Measurements from ENCODE around the gene STK33. TPM values are rescaled to one million over a fixed set of nuclear protein-coding genes. Genes with fewer than 3 reads are reported as not detected.

Gene STK33
- total and polyA plus RNA-seq, 4 experiments from 2014 or later, result not detected

- Mint-ChIP-seq H3K9me3 (peaks cover 0 to 2% (median 0%) of the 10 kb centered on the region in 8 donors), H3K27me3 (no peaks in the 10 kb centered on the region), H3K4me1 (peaks cover 0 to 7% (median 3%) of the 10 kb centered on the region in 4 donors), H3K27ac (no peak overlapping the region), H3K4me3 (no peak overlapping the region), H3K36me3 (peaks cover 34 to 47% of the 10 kb centered on the region in 2 donors)
- Histone ChIP-seq H3K27me3 (ENCODE audit: insufficient read depth, low read length) (no peaks in the 10 kb centered on the region), H3K4me1 (ENCODE audit: insufficient read depth, low read length) (no peaks in the 10 kb centered on the region), H3K4me3 (ENCODE audit: low read length in 2 of 2) (no peak overlapping the region), H3K9me3 (ENCODE audit: control insufficient read depth in 1 of 2, low read length in 2 of 2) (no peaks in the 10 kb centered on the region), H3K27ac (ENCODE audit: low read depth, low read length) (no peak overlapping the region), H3K36me3 (ENCODE audit: insufficient read depth, low read length) (peaks cover 9% of the 10 kb centered on the region)
- DNase-seq, result no peak
- POLR2A ChIA-PET (ENCODE audit: partially characterized antibody), result no interaction called here
- intact Hi-C loops (cut with micrococcal nuclease), result no loop called here
- CTCF ChIA-PET (ENCODE audit: partially characterized antibody), result no interaction called here
Observed at GRCh38 chr11:8614497-8614896, 20.5 kb upstream of the STK33 start.

GRCh38 chr11:8613036-8613435 is 19.0 kb upstream of the STK33 start:
- H3K4me3 ChIP-seq (ENCODE audit: low read length in 2 of 2), result no peak overlapping the region
- no peaks in the 10 kb centered on the region for H3K27me3 ChIP-seq (ENCODE audit: insufficient read depth, low read length)
- no peaks in the 10 kb centered on the region for H3K27me3 Mint-ChIP-seq
- peaks cover 24 to 37% of the 10 kb centered on the region in 2 donors for H3K36me3 Mint-ChIP-seq
- CTCF ChIA-PET (ENCODE audit: partially characterized antibody), result no interaction called here
- intact Hi-C loops (cut with micrococcal nuclease), result no loop called here
- peaks cover 0 to 2% (median 0%) of the 10 kb centered on the region in 8 donors for H3K9me3 Mint-ChIP-seq
- POLR2A ChIA-PET (ENCODE audit: partially characterized antibody), result no interaction called here
- H3K36me3 ChIP-seq (ENCODE audit: insufficient read depth, low read length), result peaks cover 9% of the 10 kb centered on the region
- no peak overlapping the region for H3K27ac ChIP-seq (ENCODE audit: low read depth, low read length)
- no peaks in the 10 kb centered on the region for H3K4me1 ChIP-seq (ENCODE audit: insufficient read depth, low read length)
- no peaks in the 10 kb centered on the region for H3K9me3 ChIP-seq (ENCODE audit: control insufficient read depth in 1 of 2, low read length in 2 of 2)
- no peak overlapping the region for H3K4me3 Mint-ChIP-seq
- H3K27ac Mint-ChIP-seq, result peak overlapping the region in 3 of 7 donors; percentile 26 to 48 (median 38)
- peaks cover 0 to 7% (median 3%) of the 10 kb centered on the region in 4 donors for H3K4me1 Mint-ChIP-seq
- no peak for DNase-seq

- ChIA-PET POLR2A (ENCODE audit: partially characterized antibody) (no interaction called here), CTCF (ENCODE audit: partially characterized antibody) (interaction anchor here (0.8 kb wide), 1 partner anchor 14 kb away, joined by 3 read pairs; no protein-coding TSS in a partner anchor)
- no peak for DNase-seq
- Histone ChIP-seq H3K9me3 (ENCODE audit: control insufficient read depth in 1 of 2, low read length in 2 of 2) (no peaks in the 10 kb centered on the region), H3K4me1 (ENCODE audit: insufficient read depth, low read length) (no peaks in the 10 kb centered on the region), H3K36me3 (ENCODE audit: insufficient read depth, low read length) (peaks cover 9% of the 10 kb centered on the region), H3K4me3 (ENCODE audit: low read length in 2 of 2) (no peak overlapping the region), H3K27me3 (ENCODE audit: insufficient read depth, low read length) (no peaks in the 10 kb centered on the region), H3K27ac (ENCODE audit: low read depth, low read length) (no peak overlapping the region)
- no peak overlapping the region for H3K4me3 Mint-ChIP-seq
- H3K27ac Mint-ChIP-seq, result peak overlapping the region in 1 of 7 donors; percentile 38
- H3K9me3 Mint-ChIP-seq, result peaks cover 0 to 2% (median 0%) of the 10 kb centered on the region in 8 donors
- peaks cover 19 to 32% of the 10 kb centered on the region in 2 donors for H3K36me3 Mint-ChIP-seq
- H3K27me3 Mint-ChIP-seq, result no peaks in the 10 kb centered on the region
- H3K4me1 Mint-ChIP-seq, result peaks cover 0 to 7% (median 3%) of the 10 kb centered on the region in 4 donors
- intact Hi-C loops (cut with micrococcal nuclease), result no loop called here
Observed at GRCh38 chr11:8612522-8612921, 18.5 kb upstream of the STK33 start.

GRCh38 chr11:8610532-8611116 is 16.6 kb upstream of the STK33 start:
- peaks cover 0 to 7% (median 3%) of the 10 kb centered on the region in 4 donors for H3K4me1 Mint-ChIP-seq
- H3K4me1 ChIP-seq (ENCODE audit: insufficient read depth, low read length), result no peaks in the 10 kb centered on the region
- POLR2A ChIA-PET (ENCODE audit: partially characterized antibody), result interaction anchor here (0.7 kb wide), 1 partner anchor 70 kb away, joined by 3 read pairs; no protein-coding TSS in a partner anchor
- H3K4me3 Mint-ChIP-seq, result no peak overlapping the region
- H3K4me3 ChIP-seq (ENCODE audit: low read length in 2 of 2), result no peak overlapping the region
- CTCF ChIA-PET (ENCODE audit: partially characterized antibody), result interaction anchor here (1.0 kb wide), 1 partner anchor 44 kb away, joined by 3 read pairs; no protein-coding TSS in a partner anchor
- peaks cover 0 to 2% (median 0%) of the 10 kb centered on the region in 8 donors for H3K9me3 Mint-ChIP-seq
- no peaks in the 10 kb centered on the region for H3K27me3 ChIP-seq (ENCODE audit: insufficient read depth, low read length)
- H3K27me3 Mint-ChIP-seq, result peaks cover 0 to 2% of the 10 kb centered on the region in 2 donors
- intact Hi-C loops (cut with micrococcal nuclease), result no loop called here
- H3K9me3 ChIP-seq (ENCODE audit: control insufficient read depth in 1 of 2, low read length in 2 of 2), result no peaks in the 10 kb centered on the region
- H3K27ac ChIP-seq (ENCODE audit: low read depth, low read length), result no peak overlapping the region
- peak; percentile 4 to 60 (median 24) for DNase-seq
- peaks cover 10 to 22% of the 10 kb centered on the region in 2 donors for H3K36me3 Mint-ChIP-seq
- H3K36me3 ChIP-seq (ENCODE audit: insufficient read depth, low read length), result no peaks in the 10 kb centered on the region
- peak overlapping the region in 3 of 7 donors; percentile 67 to 77 (median 72) for H3K27ac Mint-ChIP-seq

- CTCF ChIA-PET (ENCODE audit: partially characterized antibody), result no interaction called here
- peaks cover 9 to 13% of the 10 kb centered on the region in 2 donors for H3K27me3 Mint-ChIP-seq
Observed at GRCh38 chr11:8608652-8609051, 14.6 kb upstream of the STK33 start.

GRCh38 chr11:8605971-8606563 is 12.0 kb upstream of the STK33 start:
- ChIA-PET CTCF (ENCODE audit: partially characterized antibody) (no interaction called here), POLR2A (ENCODE audit: partially characterized antibody) (no interaction called here)
- Mint-ChIP-seq H3K4me3 (no peak overlapping the region), H3K27ac (no peak overlapping the region), H3K36me3 (peaks cover 3 to 5% of the 10 kb centered on the region in 2 donors), H3K9me3 (no peaks in the 10 kb centered on the region), H3K27me3 (peaks cover 15 to 17% of the 10 kb centered on the region in 2 donors), H3K4me1 (peaks cover 0 to 7% (median 2%) of the 10 kb centered on the region in 4 donors)
- Histone ChIP-seq H3K36me3 (ENCODE audit: insufficient read depth, low read length) (no peaks in the 10 kb centered on the region), H3K4me3 (ENCODE audit: low read length in 2 of 2) (no peak overlapping the region), H3K27me3 (ENCODE audit: insufficient read depth, low read length) (no peaks in the 10 kb centered on the region), H3K9me3 (ENCODE audit: control insufficient read depth in 1 of 2, low read length in 2 of 2) (no peaks in the 10 kb centered on the region), H3K27ac (ENCODE audit: low read depth, low read length) (no peak overlapping the region), H3K4me1 (ENCODE audit: insufficient read depth, low read length) (no peaks in the 10 kb centered on the region)
- intact Hi-C loops (cut with micrococcal nuclease), result no loop called here
- no peak for DNase-seq

More at GRCh38 chr11:8608652-8609051, 14.6 kb upstream of the STK33 start:
- Mint-ChIP-seq H3K9me3 (peaks cover 0 to 1% (median 0%) of the 10 kb centered on the region in 8 donors), H3K27ac (no peak overlapping the region), H3K4me1 (peaks cover 0 to 7% (median 3%) of the 10 kb centered on the region in 4 donors), H3K4me3 (no peak overlapping the region), H3K36me3 (peaks cover 6 to 12% of the 10 kb centered on the region in 2 donors)
- H3K36me3 ChIP-seq (ENCODE audit: insufficient read depth, low read length), result no peaks in the 10 kb centered on the region
- H3K27me3 ChIP-seq (ENCODE audit: insufficient read depth, low read length), result no peaks in the 10 kb centered on the region
- H3K9me3 ChIP-seq (ENCODE audit: control insufficient read depth in 1 of 2, low read length in 2 of 2), result no peaks in the 10 kb centered on the region
- DNase-seq, result no peak
- intact Hi-C loops (cut with micrococcal nuclease), result no loop called here
- no peak overlapping the region for H3K4me3 ChIP-seq (ENCODE audit: low read length in 2 of 2)
- no peaks in the 10 kb centered on the region for H3K4me1 ChIP-seq (ENCODE audit: insufficient read depth, low read length)
- no peak overlapping the region for H3K27ac ChIP-seq (ENCODE audit: low read depth, low read length)
- POLR2A ChIA-PET (ENCODE audit: partially characterized antibody), result no interaction called here

- Histone ChIP-seq H3K27ac (ENCODE audit: low read depth, low read length) (no peak overlapping the region), H3K36me3 (ENCODE audit: insufficient read depth, low read length) (no peaks in the 10 kb centered on the region), H3K27me3 (ENCODE audit: insufficient read depth, low read length) (no peaks in the 10 kb centered on the region), H3K4me1 (ENCODE audit: insufficient read depth, low read length) (no peaks in the 10 kb centered on the region), H3K9me3 (ENCODE audit: control insufficient read depth in 1 of 2, low read length in 2 of 2) (no peaks in the 10 kb centered on the region), H3K4me3 (ENCODE audit: low read length in 2 of 2) (no peak overlapping the region)
- H3K9me3 Mint-ChIP-seq, result no peaks in the 10 kb centered on the region
- no peak overlapping the region for H3K27ac Mint-ChIP-seq
- H3K4me1 Mint-ChIP-seq, result no peaks in the 10 kb centered on the region
- DNase-seq, result no peak
- ChIA-PET CTCF (ENCODE audit: partially characterized antibody) (no interaction called here), POLR2A (ENCODE audit: partially characterized antibody) (no interaction called here)
- H3K4me3 Mint-ChIP-seq, result no peak overlapping the region
- no peaks in the 10 kb centered on the region for H3K36me3 Mint-ChIP-seq
- intact Hi-C loops (cut with micrococcal nuclease), result no loop called here
- H3K27me3 Mint-ChIP-seq, result peaks cover 16 to 17% of the 10 kb centered on the region in 2 donors
Observed at GRCh38 chr11:8604078-8604723, 10.2 kb upstream of the STK33 start.
